ENCODE measurements around the gene RGS1.

Gene RGS1

GRCh38 chr1:192546596-192547190, 28.9 kb upstream of the RGS1 start:
- peak overlapping the region; percentile 86 for H3K27ac Mint-ChIP-seq

DNA sequence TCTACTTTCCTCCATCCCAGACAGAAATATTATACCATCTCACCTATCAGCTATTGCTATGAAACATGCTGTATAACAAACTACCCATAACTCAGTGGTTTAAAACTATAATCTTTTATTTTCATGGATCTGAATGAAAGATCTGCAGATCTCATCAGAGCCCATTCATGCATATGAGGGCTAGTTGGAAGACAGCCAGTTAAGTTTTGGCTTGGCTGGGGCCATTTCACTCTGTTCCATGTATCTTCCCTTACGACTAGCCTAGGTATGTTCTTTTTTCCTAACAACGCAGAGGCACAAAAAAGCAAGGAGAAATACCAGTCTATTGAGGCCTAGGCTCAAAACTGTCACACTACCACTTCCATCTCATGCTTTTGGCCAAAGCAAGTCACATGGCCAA, 28.1 kb upstream of the RGS1 start:
- H3K4me1 Mint-ChIP-seq, result peaks cover 52% of the 10 kb centered on the region
- H3K27ac Mint-ChIP-seq, result no peak overlapping the region
- DNase-seq (ENCODE audit: low spot score in 2 of 2) (no peak), ATAC-seq (no peak)
- H3K4me3 Mint-ChIP-seq, result no peak overlapping the region
- no peaks in the 10 kb centered on the region for H3K9me3 Mint-ChIP-seq
- H3K36me3 Mint-ChIP-seq, result peaks cover 5% of the 10 kb centered on the region

More at GRCh38 chr1:192546596-192547190, 28.9 kb upstream of the RGS1 start:
- ATAC-seq (peak; percentile 62), DNase-seq (ENCODE audit: low spot score in 2 of 2) (no peak)
- Mint-ChIP-seq H3K4me1 (peaks cover 52% of the 10 kb centered on the region), H3K36me3 (peaks cover 5% of the 10 kb centered on the region), H3K9me3 (no peaks in the 10 kb centered on the region), H3K4me3 (peak overlapping the region; percentile 53)

DNA sequence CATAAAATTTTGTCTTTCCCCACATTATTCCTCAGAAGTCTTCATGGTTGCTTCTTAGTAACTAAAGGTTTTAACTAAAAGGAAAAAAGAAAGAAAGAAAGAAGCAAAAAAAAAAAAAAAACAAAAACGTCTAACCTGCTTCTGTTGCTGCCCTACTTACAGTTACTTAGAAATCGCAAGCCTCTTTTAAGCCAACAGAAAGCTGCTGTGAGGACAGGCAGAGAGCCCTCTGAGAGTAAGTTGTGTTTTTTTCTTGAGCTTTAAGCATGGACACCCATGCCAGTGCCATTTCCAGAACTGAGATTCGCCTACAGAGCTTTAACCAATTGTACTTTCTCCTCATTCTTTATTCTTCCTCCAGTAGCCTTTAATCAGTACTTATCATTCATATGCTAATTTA, 25.6 kb upstream of the RGS1 start:
- peak overlapping the region; percentile 52 for H3K4me3 Mint-ChIP-seq
- DNase-seq (ENCODE audit: low spot score in 2 of 2), result no peak
- no peaks in the 10 kb centered on the region for H3K9me3 Mint-ChIP-seq
- peaks cover 48% of the 10 kb centered on the region for H3K4me1 Mint-ChIP-seq
- H3K36me3 Mint-ChIP-seq, result no peaks in the 10 kb centered on the region
- no peak for ATAC-seq
- peak overlapping the region; percentile 85 for H3K27ac Mint-ChIP-seq

DNA sequence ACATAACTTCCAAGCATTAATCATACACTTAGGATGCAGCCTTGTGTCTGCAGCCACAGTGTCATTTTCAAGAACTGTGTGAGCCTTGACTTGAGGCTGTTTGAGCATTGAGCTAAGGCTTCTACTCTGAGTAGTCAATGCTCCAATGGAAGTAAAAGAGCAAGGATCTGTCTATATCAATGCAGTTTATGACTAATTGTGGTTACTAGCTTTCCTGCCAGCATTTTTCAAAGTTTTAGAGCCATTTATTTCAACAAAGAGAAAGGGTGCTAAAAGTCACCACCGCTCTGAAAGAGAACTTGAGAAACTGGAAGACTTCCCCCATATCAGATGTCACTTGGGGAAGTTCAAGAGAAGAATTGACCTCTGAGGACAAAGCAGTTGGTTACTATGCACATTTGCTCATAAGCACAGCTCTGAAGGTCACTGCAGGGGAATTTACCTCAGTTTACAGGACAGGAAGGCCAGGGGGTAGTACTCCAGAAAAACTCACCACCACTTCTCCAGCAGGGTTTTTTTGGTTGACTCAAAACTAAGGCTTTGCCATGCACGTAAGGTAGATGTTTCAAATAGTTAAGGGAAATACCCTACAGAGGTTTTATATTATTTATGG, 24.5 kb upstream of the RGS1 start:
- DNase-seq (ENCODE audit: low spot score in 2 of 2) (no peak), ATAC-seq (peak; percentile 85)
- Mint-ChIP-seq H3K4me1 (peaks cover 37% of the 10 kb centered on the region), H3K4me3 (peak overlapping the region; percentile 52), H3K36me3 (no peaks in the 10 kb centered on the region), H3K9me3 (no peaks in the 10 kb centered on the region), H3K27ac (peak overlapping the region; percentile 85)

GRCh38 chr1:192552760-192553191, 22.8 kb upstream of the RGS1 start:
- Mint-ChIP-seq H3K9me3 (no peaks in the 10 kb centered on the region), H3K27ac (peak overlapping the region; percentile 85), H3K36me3 (no peaks in the 10 kb centered on the region), H3K4me3 (peak overlapping the region; percentile 46), H3K4me1 (peaks cover 31% of the 10 kb centered on the region)
- DNase-seq (ENCODE audit: low spot score in 2 of 2), result no peak
- ATAC-seq, result peak; percentile 24

DNA sequence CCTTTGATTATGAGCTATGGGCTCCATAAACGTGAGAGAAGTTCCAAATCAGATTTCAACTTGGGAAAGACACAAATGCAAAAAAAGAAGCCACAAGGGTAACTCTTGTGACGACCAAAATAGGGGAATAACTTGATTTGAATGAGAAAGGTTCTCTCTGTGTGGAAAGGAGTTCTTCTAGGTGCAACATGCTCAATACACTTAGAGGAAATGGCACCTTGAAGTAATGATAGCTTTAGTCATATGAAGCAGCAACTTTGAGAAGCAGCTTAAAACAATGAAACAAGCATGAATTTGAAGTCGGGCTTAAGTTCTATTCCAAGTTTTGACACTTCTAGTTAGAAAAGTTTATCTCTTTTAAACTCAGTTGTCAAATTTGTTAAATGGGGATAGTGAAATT, 21.8 kb upstream of the RGS1 start:
- ATAC-seq (no peak), DNase-seq (ENCODE audit: low spot score in 2 of 2) (no peak)
- Mint-ChIP-seq H3K4me1 (peaks cover 36% of the 10 kb centered on the region), H3K4me3 (no peak overlapping the region), H3K27ac (no peak overlapping the region), H3K9me3 (no peaks in the 10 kb centered on the region), H3K36me3 (no peaks in the 10 kb centered on the region)

DNA sequence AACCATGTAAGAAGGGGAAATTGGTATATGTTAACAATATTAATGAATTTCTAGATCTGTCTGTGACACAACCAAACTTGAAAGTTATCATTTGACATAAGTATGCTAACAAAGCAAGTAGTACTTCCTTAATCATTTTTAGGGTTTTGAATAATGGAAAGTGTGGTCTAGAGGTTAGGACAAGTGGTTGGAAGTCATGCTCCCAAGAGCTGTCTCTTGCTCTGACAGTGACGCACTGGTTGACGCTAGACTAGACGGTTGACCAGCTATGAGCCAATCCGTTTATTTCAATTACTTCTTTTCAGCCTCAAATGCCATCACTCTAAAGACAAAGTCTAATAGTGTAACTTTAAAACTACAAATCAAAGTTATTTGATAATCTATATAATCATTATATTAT, 20.7 kb upstream of the RGS1 start:
- peaks cover 3% of the 10 kb centered on the region for H3K9me3 Mint-ChIP-seq
- no peak for ATAC-seq
- peak overlapping the region; percentile 37 for H3K27ac Mint-ChIP-seq
- no peaks in the 10 kb centered on the region for H3K36me3 Mint-ChIP-seq
- peaks cover 46% of the 10 kb centered on the region for H3K4me1 Mint-ChIP-seq
- no peak overlapping the region for H3K4me3 Mint-ChIP-seq
- DNase-seq (ENCODE audit: low spot score in 2 of 2), result no peak

GRCh38 chr1:192555399-192555798, 20.2 kb upstream of the RGS1 start:
- ATAC-seq (no peak), DNase-seq (ENCODE audit: low spot score in 2 of 2) (no peak)
- Mint-ChIP-seq H3K36me3 (no peaks in the 10 kb centered on the region), H3K4me1 (peaks cover 45% of the 10 kb centered on the region), H3K4me3 (no peak overlapping the region), H3K27ac (no peak overlapping the region), H3K9me3 (peaks cover 3% of the 10 kb centered on the region)

DNA sequence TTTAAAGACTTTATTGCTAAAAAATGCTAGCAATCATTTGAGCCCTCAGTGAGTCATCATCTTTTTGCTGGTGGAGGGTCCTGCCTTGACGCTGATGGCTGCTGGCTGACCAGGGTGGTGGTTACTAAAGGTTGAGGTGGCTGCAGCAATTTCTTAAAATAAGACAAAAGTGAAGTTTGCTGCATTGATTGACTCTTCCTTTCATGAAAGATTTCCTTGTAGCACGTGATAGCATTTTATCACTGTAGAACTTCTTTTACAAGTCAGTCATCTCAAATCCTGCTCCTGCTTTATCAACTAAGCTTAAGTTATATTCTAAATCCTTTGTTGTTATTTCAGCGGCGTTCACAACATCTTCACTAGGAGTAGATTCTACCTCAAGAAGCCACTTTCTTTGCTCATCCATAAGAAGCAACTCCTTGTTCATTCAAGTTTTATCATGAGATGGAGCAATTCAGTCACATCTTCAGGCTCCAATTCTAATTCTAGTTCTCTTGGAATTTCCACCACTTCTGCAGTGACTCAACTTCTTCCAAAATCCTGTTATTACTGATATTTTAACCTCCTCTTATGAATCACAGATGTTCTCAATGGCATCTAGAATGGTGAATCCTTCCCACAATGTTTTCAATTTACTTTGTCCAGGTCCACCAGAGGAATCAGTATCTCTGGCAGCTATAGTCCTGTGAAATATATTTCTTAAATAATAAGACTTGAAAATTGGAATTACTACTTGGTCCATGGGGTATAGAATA, 17.6 kb upstream of the RGS1 start:
- Mint-ChIP-seq H3K4me1 (peaks cover 35% of the 10 kb centered on the region), H3K9me3 (peaks cover 3% of the 10 kb centered on the region), H3K27ac (no peak overlapping the region), H3K36me3 (no peaks in the 10 kb centered on the region), H3K4me3 (no peak overlapping the region)
- ATAC-seq (no peak), DNase-seq (ENCODE audit: low spot score in 2 of 2) (no peak)

GRCh38 chr1:192559115-192560006, 16.2 kb upstream of the RGS1 start:
- H3K9me3 Mint-ChIP-seq, result peaks cover 3% of the 10 kb centered on the region
- peaks cover 31% of the 10 kb centered on the region for H3K4me1 Mint-ChIP-seq
- peak overlapping the region; percentile 12 for H3K4me3 Mint-ChIP-seq
- H3K27ac Mint-ChIP-seq, result peak overlapping the region; percentile 53
- no peaks in the 10 kb centered on the region for H3K36me3 Mint-ChIP-seq
- DNase-seq (ENCODE audit: low spot score in 2 of 2) (no peak), ATAC-seq (peak; percentile 93)

DNA sequence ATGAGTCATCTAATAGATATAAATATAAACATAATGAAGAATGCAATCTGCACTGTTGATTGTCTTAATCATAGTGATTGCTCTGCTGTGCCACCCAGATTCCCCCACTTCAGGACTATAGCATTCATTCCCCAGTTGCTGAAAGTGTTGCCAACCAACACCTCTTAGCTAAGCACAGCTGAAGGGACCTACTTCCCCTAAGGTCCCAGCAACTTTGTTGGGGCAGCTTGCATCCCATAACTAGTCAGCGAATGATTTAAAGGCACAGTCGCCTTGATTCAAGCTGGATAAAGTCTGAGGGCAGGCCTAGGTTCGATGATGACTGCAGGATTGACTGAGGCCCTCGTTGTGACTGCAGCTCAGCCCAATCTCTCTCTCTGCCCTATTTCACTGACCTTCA, 14.3 kb upstream of the RGS1 start:
- Mint-ChIP-seq H3K9me3 (peaks cover 7% of the 10 kb centered on the region), H3K4me3 (no peak overlapping the region), H3K4me1 (peaks cover 46% of the 10 kb centered on the region), H3K36me3 (no peaks in the 10 kb centered on the region), H3K27ac (no peak overlapping the region)
- DNase-seq (ENCODE audit: low spot score in 2 of 2) (no peak), ATAC-seq (no peak)

DNA sequence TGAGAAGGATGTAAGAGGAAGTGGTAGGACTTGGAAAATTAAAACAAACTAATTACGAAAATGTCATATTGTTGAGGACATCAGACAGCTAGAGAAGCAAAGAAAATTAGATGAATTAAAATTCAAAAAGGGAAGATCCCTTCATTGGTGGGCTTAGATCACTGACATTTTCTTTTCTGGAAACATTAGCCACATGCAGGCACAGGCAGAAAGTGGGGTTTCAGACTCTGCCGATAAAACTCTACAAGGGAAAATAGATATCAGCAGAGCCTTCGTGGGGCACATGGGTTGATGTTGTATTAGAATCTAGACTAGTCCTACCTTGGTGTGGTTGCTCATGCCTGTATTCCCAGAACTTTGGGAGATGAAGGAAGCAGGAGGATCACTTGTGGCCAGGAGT, 12.4 kb upstream of the RGS1 start:
- ATAC-seq (no peak), DNase-seq (ENCODE audit: low spot score in 2 of 2) (no peak)
- H3K27ac Mint-ChIP-seq, result no peak overlapping the region
- H3K4me3 Mint-ChIP-seq, result no peak overlapping the region
- peaks cover 7% of the 10 kb centered on the region for H3K9me3 Mint-ChIP-seq
- no peaks in the 10 kb centered on the region for H3K36me3 Mint-ChIP-seq
- H3K4me1 Mint-ChIP-seq, result peaks cover 52% of the 10 kb centered on the region

DNA sequence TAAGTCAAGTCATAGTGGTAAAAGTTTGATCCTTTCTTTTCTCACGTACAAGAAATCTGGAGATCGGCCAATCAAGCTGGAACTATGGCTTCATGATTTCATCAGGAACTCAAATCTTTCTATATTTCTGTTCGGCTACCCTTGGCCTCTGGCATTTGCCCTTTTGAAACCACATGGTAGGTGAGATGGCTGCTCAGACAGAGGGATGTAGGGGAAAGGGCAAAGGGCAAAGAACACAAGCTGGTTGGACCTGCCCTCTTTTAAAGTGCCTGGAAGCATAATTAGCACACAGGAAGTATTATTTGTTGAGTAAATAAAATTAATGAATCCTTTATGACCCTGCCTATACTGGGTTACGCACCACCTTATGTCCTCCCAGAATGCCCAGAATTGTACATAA, 11.5 kb upstream of the RGS1 start:
- Mint-ChIP-seq H3K4me1 (peaks cover 50% of the 10 kb centered on the region), H3K27ac (no peak overlapping the region), H3K9me3 (peaks cover 7% of the 10 kb centered on the region), H3K4me3 (no peak overlapping the region), H3K36me3 (no peaks in the 10 kb centered on the region)
- ATAC-seq (no peak), DNase-seq (ENCODE audit: low spot score in 2 of 2) (no peak)

- DNase-seq (ENCODE audit: low spot score in 2 of 2), result no peak
- H3K4me3 Mint-ChIP-seq, result peak overlapping the region; percentile 17
- peaks cover 15% of the 10 kb centered on the region for H3K9me3 Mint-ChIP-seq
- H3K4me1 Mint-ChIP-seq, result peaks cover 53% of the 10 kb centered on the region
- ATAC-seq, result no peak
- no peak overlapping the region for H3K27ac Mint-ChIP-seq
- H3K36me3 Mint-ChIP-seq, result no peaks in the 10 kb centered on the region
Measured at GRCh38 chr1:192565946-192566345, 9.6 kb upstream of the RGS1 start.

DNA sequence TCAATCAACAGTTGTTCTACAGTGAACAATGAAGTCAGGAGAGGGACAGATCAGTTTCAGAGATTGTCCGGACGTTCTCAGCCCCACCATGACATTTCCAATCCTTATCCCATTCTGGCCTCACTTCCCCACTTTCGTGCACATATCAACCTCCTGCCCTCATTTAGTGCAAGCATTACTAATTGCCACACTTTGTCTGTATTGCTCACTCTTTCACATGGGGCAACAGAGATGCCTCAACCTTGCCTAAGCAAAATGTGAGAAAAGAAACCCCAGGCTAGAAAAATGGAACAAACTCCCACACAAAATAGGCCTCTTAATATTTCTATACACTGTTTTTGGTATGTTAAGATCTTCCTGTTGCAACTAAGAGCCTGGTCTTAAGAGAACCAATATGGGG, 8.9 kb upstream of the RGS1 start:
- DNase-seq (ENCODE audit: low spot score in 2 of 2), result no peak
- Mint-ChIP-seq H3K36me3 (no peaks in the 10 kb centered on the region), H3K9me3 (peaks cover 15% of the 10 kb centered on the region), H3K27ac (no peak overlapping the region), H3K4me1 (peaks cover 60% of the 10 kb centered on the region), H3K4me3 (peak overlapping the region; percentile 17)
- ATAC-seq, result peak; percentile 94

All from stimulated activated effector memory CD8-positive, alpha-beta T cell treated with anti-CD3 and anti-CD28 coated beads, Interleukin-12 subunit alpha, Interleukin-12 subunit beta, amount 100 ng/mL, for 72 hours (primary cell).